Fibroblast of skin of abdomen (primary cell): ENCODE measurements around the gene ACER3.
"Not testable (repeated sequence)": the region's sequence is repeated elsewhere in the genome, so short reads cannot be mapped to it uniquely, and the experiment has no call there.

Experiments used
- DNase-seq: peaks from one replicate; pipeline ENCODE4 v3.0.0-alpha.2; 2013

Gene ACER3

DNA sequence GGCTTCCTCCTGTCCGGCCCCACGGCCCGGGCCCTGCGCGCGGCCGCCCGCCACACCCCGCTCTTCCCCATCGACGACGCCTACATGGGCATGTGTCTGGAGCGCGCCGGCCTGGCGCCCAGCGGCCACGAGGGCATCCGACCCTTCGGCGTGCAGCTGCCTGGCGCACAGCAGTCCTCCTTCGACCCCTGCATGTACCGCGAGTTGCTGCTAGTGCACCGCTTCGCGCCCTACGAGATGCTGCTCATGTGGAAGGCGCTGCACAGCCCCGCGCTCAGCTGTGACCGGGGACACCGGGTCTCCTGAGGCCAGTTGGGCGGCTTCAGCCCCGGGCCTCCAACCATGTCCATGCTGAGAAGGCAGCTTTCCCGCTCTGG lies 179.7 kb downstream of the ACER3 start:
- no peak for DNase-seq

DNA sequence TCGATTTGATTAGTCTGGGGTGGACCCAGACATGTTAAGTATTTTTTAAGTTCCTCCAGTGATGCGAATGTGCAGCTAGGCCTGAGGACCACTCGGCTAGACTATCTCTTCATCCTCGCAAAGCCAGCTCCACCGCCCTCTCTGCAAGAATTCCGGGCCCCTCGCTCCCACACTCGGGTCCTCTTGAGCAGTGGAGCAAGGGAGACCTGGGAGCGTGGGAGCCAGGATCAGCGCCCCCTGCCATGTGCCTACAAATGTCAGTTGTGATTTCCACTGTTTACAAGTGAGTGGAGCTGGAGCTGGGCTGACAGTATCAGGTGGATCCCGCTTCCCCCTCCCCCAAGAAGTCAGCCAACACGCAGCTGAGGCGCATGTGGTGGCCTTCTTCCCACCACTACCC lies 180.2 kb downstream of the ACER3 start:
- no peak for DNase-seq

DNA sequence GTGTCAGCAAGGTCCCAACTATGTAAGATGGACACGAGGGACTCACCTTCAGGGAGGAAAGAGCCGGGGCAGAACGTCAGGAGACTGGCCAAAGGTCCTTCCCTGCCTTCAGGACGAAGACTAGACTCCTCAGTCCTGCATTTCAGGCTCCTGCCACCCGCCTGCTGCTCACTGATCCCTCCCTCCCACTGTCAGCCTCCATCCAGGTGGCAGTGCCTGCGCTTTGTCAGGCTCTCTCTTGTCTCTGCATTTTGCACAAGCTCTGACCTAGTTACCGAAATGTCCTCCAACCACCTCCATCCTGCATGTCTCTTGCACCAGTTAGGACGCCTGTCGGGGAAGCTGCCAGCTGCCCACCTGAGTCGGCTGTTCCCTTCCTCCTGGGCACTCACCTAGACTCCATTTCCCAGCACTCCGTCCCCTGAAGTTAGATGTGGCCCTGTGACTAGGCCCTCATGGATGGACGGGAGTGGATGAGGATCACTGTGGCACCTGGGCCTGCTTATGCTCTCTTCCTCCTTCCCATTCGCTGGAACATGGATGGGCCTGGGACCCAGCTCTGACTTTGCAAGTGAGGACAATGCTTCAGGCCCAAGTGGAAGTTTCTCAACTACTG lies 181.5 kb downstream of the ACER3 start:
- DNase-seq = no peak

- no peak for DNase-seq
These were observed 183.6 kb downstream of the ACER3 start for GRCh38 chr11:77044356-77044755.

- no peak for DNase-seq
These were observed 184.2 kb downstream of the ACER3 start for GRCh38 chr11:77044886-77045285.

DNA sequence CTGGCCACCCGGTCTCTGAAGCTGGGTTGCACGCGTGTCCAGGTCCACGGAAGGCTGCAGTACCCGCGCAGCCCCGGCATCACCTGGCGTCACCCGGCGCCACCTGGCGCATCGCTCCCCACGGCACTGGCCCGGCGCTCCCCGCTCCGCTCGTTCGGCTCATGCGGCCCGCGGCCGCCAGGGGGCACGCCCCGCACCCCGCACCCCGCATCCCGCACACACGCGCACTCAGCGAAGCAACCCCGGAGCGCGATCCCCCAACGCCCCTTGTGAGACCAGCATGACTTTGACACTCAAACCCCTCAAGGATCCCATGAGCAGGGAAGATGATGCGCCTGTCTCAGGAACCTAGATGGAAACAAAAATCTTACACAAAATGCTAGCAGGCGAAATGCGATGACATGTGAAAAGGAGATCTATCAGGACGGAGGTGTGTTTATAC lies 185.4 kb downstream of the ACER3 start:
- DNase-seq = no peak

- DNase-seq = peak; percentile 93
These were observed 186.5 kb downstream of the ACER3 start for GRCh38 chr11:77047007-77047927.

- DNase-seq = not testable (repeated sequence)
These were observed 187.3 kb downstream of the ACER3 start for GRCh38 chr11:77047928-77048446.

DNA sequence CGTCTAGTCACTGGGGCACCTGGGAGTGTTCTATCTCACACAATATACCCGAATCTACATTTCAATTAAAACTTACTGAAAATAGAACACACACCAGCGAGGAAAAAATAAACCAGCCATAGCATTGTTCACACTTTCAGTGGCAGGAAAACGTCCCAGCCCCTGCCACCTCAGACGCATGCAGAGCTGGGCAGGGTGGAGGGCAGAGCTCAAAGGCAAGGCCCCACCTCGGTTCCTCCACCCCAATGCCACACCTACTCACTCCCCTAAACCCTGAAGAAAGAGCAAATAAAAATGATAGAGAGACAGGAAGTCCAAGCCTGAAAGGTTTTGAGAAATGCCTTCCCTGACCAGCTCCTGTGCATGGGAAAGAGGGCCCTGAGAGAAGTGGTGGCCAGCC lies 188.3 kb downstream of the ACER3 start:
- DNase-seq = no peak

DNA sequence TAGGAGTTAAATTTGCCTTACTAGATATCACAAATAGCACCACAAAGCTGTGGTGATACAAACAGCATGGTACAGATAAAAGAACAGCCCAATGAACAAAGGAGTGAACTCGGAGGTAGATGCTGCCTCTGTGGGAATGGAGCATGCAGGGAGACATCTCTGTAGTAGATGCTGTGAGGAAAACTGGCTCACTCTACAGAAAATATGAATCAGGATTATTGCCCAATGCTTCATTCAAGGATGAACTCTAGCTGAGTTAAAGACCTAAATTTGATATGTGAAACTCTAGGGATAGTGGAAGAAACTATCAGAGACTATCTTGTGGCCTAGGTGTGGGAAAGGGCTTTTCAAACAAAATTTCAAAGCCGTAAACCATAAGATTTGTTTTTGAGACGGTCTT lies 190.8 kb downstream of the ACER3 start:
- DNase-seq = no peak

GRCh38 chr11:77052518-77052917 lies 191.8 kb downstream of the ACER3 start:
- no peak for DNase-seq

GRCh38 chr11:77053217-77054015 lies 192.7 kb downstream of the ACER3 start:
- no peak for DNase-seq

- DNase-seq = no peak
These were observed 193.4 kb downstream of the ACER3 start for GRCh38 chr11:77054084-77054483.

GRCh38 chr11:77055101-77055561 lies 194.4 kb downstream of the ACER3 start:
- DNase-seq = no peak

DNA sequence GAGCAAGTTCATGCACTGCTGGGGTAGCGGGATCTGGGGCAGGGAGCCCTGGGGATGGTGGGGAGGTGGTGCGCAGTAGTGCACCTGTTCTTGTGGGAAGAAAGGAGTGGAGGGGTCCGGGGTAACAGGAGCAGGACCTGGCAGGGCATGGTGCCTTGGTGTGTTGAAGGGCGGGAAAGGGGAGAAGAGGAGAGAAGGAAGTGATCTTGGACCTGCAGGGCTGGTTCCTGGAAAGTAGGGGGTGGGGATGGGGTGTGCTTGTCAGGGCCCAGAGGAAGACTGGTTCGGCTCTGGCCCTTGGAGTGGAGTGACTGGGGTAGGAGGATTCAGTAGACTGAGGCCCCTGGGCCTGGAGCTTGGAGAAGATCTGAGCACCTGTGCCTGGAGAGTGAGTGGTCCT lies 195.2 kb downstream of the ACER3 start:
- DNase-seq = no peak

DNA sequence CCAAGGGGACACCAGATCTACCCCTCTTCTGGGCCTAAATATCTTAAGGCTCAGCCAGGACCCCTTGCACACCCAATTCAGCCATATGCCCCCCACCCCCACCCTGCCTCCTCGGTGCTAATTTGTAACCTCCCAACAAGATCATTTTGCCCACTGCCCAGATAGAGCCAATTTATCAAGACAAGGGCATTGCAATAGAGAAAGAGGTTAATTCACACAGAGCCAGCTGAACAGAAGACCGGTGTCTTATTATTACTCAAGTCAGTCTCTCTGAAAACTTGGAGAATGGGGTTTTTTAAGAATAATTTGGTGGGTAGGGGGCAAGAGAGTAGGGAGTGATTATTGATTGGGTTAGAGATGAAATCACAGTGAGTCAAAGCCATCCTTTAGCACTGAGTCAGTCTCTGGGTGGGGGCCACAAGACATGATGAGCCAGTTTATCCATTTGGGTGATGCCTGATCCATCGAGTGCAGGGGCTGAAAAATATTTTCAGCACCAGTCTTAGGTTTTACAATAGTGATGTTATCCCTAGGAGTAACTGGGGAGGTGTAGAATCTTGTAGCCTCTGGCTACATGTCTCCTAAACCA lies 196.2 kb downstream of the ACER3 start:
- DNase-seq = no peak

DNA sequence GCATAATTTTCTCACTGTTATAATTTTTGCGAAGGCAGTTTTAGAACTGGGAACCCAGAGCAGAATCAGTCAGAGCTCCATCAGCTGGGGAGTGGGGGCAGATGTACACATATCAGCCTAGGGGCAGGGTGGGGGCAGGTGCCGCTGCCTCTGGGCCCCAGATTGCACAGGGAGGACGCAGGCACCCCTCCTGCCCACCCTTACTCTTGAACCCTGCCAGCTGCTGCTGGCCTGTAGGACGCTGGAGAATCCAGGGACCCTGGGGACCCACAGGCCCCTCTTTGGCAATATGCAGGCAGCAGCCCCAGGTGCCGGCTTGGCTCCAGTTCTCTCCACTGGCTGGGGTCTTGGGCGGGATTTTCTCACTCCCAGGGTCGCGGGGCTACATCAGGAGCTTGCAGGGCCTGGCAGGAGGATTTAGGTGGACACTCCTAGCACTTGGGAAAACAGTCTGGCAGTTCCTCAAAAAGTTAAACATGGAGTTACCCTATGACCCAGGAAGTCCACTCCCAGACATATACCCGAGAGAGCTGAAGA lies 197.3 kb downstream of the ACER3 start:
- DNase-seq = no peak

DNA sequence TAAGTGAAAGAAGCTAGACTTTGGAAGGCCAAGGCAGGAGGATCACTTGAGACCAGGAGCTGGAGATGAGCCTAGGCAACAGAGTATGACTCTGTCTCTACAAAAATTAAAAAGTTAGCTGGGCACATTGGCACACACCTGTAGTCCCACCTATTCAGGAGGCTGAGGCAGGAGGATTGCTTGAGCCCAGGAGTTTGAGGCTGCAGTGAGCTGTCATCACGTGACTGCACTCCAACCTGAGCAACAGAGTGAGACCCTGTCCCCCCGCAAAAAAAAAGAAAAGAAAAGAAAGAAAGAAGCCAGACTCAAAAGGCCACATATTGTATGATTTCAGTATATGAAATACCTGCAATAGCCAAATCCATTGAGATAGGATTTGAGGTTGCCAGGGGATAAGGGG lies 198.2 kb downstream of the ACER3 start:
- no peak for DNase-seq

DNA sequence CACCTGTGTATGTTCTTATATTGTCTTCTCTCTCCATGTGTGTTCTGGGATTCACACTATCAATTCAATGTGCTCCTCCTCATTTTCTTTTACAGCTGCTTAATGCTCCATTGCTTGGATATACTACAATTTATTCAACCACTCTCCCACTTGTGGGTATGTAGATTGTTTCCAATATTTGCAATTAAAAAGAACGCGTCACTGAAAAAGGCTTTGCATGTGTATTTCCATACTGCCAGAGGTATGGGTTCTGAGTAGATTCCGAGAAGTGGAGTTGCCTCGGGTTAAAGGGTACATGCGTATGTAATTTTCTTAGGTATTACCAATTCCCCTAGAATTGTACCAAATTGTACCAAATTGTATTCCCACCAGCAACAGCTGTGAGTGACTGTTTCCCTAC lies 199.1 kb downstream of the ACER3 start:
- DNase-seq = no peak

- no peak for DNase-seq
These were observed 199.5 kb downstream of the ACER3 start for GRCh38 chr11:77060234-77060633.

DNA sequence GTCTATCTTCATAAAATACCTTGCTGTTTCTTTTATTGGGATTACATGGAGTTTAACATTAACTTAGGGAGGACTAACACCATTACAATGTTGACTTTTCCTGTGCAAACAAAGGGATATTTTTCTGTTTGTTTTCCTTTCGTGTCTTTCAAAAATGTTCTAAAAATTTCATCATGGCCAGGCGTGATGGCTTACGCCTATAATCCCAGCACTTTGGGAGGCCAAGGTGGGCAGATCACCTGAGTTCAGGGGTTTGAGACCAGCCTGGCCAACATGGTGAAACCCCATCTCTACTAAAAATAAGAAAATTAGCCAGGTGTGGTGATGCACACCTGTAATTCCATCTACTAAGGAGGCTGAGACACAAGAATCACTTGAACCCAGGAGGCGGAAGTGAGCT lies 200.5 kb downstream of the ACER3 start:
- DNase-seq = not testable (repeated sequence)

DNA sequence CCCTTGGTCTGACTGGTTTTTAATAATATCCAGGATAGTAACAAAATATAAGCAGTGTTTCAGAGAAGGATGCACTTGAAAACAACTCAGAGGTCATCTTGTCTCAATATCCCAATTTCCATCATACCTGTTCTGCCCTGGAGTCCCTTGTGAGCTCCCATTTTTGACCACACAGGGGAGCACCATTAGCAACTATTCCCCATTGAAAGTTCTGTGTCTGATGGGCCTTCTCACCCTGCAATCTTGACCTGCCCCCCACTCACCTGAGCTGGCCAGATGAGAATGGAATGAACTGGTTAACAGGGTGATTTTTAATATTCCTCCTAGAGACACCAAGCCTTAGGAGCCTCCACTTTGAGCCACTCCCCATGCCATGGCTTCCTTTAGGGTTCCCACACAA lies 202.2 kb downstream of the ACER3 start:
- no peak for DNase-seq
